Sigmoid colon (tissue), 7 donors: ENCODE measurements around the gene CDPF1. TPM values are rescaled to one million over a fixed set of nuclear protein-coding genes. Genes with fewer than 3 reads are reported as not detected.

Experiments
- DNase-seq: peaks from one replicate; pipeline ENCODE4 v3.0.0-alpha.2; 2019
- H3K27ac ChIP-seq, 4 donors: fragments of 200-600 bp; sonication (generic); one replicate each; pipeline ENCODE4 v1.5.1; 2016 to 2019; ENCODE audit warnings: mild to moderate bottlenecking in 1 of 4
- H3K27me3 ChIP-seq, 3 donors: fragments of 200-600 bp; sonication (generic); one replicate each; pipeline ENCODE4 v1.5.1; 2019; ENCODE audit warnings: mild to moderate bottlenecking in 1 of 3
- H3K36me3 ChIP-seq, 4 donors: fragments of 200-600 bp; sonication (generic); one replicate each; pipeline ENCODE4 v1.5.1; 2016 to 2019
- H3K4me1 ChIP-seq, 4 donors: fragments of 200-600 bp; sonication (generic); one replicate each; pipeline ENCODE4 v1.5.1; 2017 to 2019
- H3K4me3 ChIP-seq, 4 donors: fragments of 200-600 bp; sonication (generic); one replicate each; pipeline ENCODE4 v1.5.1; 2017 to 2019; ENCODE audit warnings: mild to moderate bottlenecking in 2 of 4, moderate library complexity in 1 of 4
- H3K9me3 ChIP-seq, 4 donors: fragments of 200-600 bp in 3 of 4; sonication (generic) in 3 of 4; one replicate each; pipeline versions ENCODE4 v1.5.1 to v1.6.1; 2013 to 2019
- EP300 ChIP-seq, 4 donors: sonication (generic); formaldehyde crosslinking; IDR thresholded peaks; one replicate each; pipeline ENCODE4 v1.6.1; 2017; ENCODE audit warnings: antibody characterized with exemption in 4 of 4
- POLR2A ChIP-seq, 2 donors: fragments of 450-650 bp; IDR thresholded peaks; one replicate each; pipeline ENCODE4 v1.6.1; 2016; ENCODE audit warnings: antibody characterized with exemption in 2 of 2, mild to moderate bottlenecking in 2 of 2, moderate library complexity in 2 of 2
- POLR2AphosphoS5 ChIP-seq, 4 donors: sonication (generic); formaldehyde crosslinking; IDR thresholded peaks; one replicate each; pipeline ENCODE4 v1.6.1; 2017; ENCODE audit warnings: antibody characterized with exemption in 4 of 4
- WGBS, 2 donors: extraction: QIAGEN DNeasy Blood & Tissue Kit; methylation state at CpG; one replicate each; pipeline ENCODE4 v1.1.7; 2013; 5-methylcytosine and 5-hydroxymethylcytosine counted together
- intact Hi-C: fragments of 100-400 bp; cut with DNase I; formaldehyde crosslinking; loops from one replicate; pipeline ENCODE4 v1.15.1; 2023
- polyA plus RNA-seq, 3 donors: library from polyadenylated mRNA; stranded (reverse); fragments of 200-250 nt; gene quantifications; one replicate each; pipeline ENCODE4 v1.2.3, GENCODE V29; 2013
- total RNA-seq, 4 donors: library from RNA; depleted of rRNA; stranded (reverse); fragments of >200 nt; gene quantifications; one replicate each; pipeline ENCODE4 v1.1.0, GENCODE V29; 2016
- TF ChIP-seq, protein P1 (sequence below), 4 experiments: fragments of 450-650 bp in 3 of 4; fragments of 200-600 bp in 1 of 4; IDR thresholded peaks; one replicate each; pipeline ENCODE4 v1.5.1; 2016 to 2019; ENCODE audit warnings: antibody characterized with exemption in 4 of 4, mild to moderate bottlenecking in 3 of 4, moderate library complexity in 2 of 4
- donor health status: healthy with polysubstance abuse.
- donor health status: Bipolar disorder and iron deficiency.
- donor health status: healthy.

The CDPF1 gene
- total and polyA plus RNA-seq, 7 donors: 7.9 to 18.9 (median 15.8) TPM

DNA sequence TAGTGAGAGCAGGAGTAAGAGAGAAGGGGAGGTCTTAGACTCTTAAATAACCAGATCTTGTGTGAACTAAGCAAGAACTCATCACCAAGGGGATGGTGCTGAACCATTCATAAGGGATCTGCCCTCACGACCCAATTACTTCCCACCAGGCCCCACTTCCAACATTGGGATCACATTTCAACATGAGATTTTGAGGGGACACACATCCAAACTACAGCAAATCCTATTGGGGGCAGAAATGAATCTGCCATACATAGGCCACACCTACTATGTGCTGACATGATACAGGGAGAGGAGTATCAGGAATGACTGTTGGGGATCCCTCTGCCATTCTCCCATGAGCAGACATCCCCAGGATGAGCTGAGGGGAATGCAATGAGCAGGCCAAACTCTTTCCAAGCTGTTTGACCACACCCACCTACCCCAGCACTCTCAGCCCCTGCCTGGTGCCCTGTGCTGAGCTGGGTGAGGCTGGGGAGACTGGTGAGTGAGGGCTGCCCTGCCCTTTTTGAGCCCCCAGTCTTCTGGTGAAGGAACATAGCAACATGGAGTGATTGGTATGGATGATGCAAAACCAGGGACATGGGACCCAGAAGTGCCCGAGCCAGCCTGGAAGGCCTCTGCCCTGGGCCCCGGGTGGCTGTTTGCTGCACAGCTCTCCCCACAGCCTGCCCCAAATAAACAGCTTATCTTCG, 45.3 kb upstream of the CDPF1 start:
- Histone ChIP-seq H3K4me1 (peaks cover 0 to 19% (median 16%) of the 10 kb centered on the region in 4 donors), H3K27ac (peak overlapping the region; percentile 89 to 96 (median 94)), H3K27me3 (no peaks in the 10 kb centered on the region), H3K4me3 (peak overlapping the region in 3 of 4 donors; percentile 50 to 62 (median 61)), H3K9me3 (peaks cover 0 to 3% (median 0%) of the 10 kb centered on the region in 4 donors), H3K36me3 (peaks cover 10 to 33% (median 15%) of the 10 kb centered on the region in 4 donors)
- intact Hi-C loops: loop anchor here (2.0 to 5.0 kb wide), 3 partner anchors 27 to 298 kb away; partner anchors contain the start of genes PPARA and TTC38
- WGBS, 2 donors: 42 to 75% methylated on average over 4 of the region's 4 CpGs
- no peak for TF ChIP-seq POLR2A (IDR thresholded peaks at IDR 0.05)
- TF ChIP-seq, protein P1, sequence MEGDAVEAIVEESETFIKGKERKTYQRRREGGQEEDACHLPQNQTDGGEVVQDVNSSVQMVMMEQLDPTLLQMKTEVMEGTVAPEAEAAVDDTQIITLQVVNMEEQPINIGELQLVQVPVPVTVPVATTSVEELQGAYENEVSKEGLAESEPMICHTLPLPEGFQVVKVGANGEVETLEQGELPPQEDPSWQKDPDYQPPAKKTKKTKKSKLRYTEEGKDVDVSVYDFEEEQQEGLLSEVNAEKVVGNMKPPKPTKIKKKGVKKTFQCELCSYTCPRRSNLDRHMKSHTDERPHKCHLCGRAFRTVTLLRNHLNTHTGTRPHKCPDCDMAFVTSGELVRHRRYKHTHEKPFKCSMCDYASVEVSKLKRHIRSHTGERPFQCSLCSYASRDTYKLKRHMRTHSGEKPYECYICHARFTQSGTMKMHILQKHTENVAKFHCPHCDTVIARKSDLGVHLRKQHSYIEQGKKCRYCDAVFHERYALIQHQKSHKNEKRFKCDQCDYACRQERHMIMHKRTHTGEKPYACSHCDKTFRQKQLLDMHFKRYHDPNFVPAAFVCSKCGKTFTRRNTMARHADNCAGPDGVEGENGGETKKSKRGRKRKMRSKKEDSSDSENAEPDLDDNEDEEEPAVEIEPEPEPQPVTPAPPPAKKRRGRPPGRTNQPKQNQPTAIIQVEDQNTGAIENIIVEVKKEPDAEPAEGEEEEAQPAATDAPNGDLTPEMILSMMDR (IDR thresholded peaks at IDR 0.05): no peak
- TF ChIP-seq EP300 (IDR thresholded peaks at IDR 0.05): no peak
- no peak for TF ChIP-seq POLR2AphosphoS5 (IDR thresholded peaks at IDR 0.05)
- no peak for DNase-seq

DNA sequence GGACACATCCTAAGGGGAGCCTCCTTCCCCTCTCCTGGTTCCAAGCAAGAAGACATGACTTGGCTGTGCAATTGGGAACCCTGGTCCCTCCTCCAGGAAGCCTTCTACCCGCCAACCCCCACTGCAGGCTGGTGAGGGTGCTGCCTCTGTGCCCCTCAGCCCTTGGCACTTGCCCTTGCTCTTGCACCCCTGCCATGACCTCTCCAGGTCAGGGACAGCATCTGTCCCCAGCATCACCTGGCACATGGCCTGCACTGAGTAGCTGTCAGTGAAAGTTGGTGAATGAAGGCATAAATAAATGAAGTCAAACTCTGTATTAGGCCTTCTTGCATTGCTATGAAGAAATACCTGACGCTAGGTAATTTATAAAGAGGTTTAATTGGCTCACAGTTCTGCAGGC, 44.7 kb upstream of the CDPF1 start:
- no peak for TF ChIP-seq POLR2A (IDR thresholded peaks at IDR 0.05)
- TF ChIP-seq EP300 (IDR thresholded peaks at IDR 0.05): no peak
- TF ChIP-seq, protein P1 (IDR thresholded peaks at IDR 0.05): no peak
- TF ChIP-seq POLR2AphosphoS5 (IDR thresholded peaks at IDR 0.05): no peak
- no peak overlapping the region for H3K4me3 ChIP-seq
- DNase-seq: no peak
- intact Hi-C loops: loop anchor here (2.0 to 5.0 kb wide), 3 partner anchors 26 to 297 kb away; partner anchors contain the start of genes PPARA and TTC38
- peaks cover 0 to 19% (median 16%) of the 10 kb centered on the region in 4 donors for H3K4me1 ChIP-seq
- H3K27me3 ChIP-seq: no peaks in the 10 kb centered on the region
- H3K27ac ChIP-seq: no peak overlapping the region
- 89 to 93% methylated on average over 2 of the region's 2 CpGs for WGBS, 2 donors
- H3K9me3 ChIP-seq: peaks cover 0 to 3% (median 0%) of the 10 kb centered on the region in 4 donors
- peaks cover 10 to 39% (median 15%) of the 10 kb centered on the region in 4 donors for H3K36me3 ChIP-seq

DNA sequence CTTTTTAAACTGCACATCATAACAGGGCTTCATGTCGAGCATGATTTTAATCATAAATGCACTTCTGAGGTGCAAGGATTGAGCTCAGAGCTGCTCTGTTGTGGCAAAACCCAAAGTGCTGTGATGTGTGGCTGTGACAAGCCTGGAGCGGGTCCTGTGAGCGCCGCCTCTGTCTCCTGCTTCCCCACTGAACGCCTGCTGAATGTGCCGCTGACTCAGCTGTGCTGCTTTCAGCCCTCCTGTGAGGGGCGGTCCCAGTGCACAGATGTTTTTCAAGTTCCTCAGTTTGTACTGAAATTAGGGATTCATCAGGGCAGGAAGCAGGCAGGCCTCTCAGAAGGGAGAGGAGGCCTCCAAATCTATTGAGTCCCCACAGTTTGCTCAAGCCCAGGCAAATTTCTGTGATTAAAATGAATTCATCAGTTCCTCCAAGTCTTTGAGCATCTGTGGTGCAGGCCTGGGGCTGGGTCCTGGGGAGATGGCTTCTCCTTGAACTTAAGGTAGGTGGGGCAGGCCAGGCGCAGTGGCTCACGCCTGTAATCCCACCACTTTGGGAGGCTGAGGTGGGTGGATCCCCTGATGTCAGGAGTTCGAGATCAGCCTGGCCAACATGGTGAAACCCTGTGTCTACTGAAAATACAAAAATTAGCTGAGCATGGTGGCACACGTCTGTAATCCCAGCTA, 43.6 kb upstream of the CDPF1 start:
- peak; percentile 82 for DNase-seq
- Histone ChIP-seq H3K27ac (peak overlapping the region in 2 of 4 donors; percentile 27 to 32), H3K27me3 (no peaks in the 10 kb centered on the region), H3K9me3 (peaks cover 0 to 3% (median 0%) of the 10 kb centered on the region in 4 donors), H3K4me1 (peaks cover 0 to 19% (median 16%) of the 10 kb centered on the region in 4 donors), H3K36me3 (peaks cover 10 to 48% (median 19%) of the 10 kb centered on the region in 4 donors), H3K4me3 (no peak overlapping the region)
- WGBS, 2 donors: 71 to 86% methylated on average over 11 of the region's 11 CpGs
- TF ChIP-seq POLR2A (IDR thresholded peaks at IDR 0.05) (no peak), POLR2AphosphoS5 (IDR thresholded peaks at IDR 0.05) (peak in 2 of 4 donors; percentile 8 to 39), EP300 (IDR thresholded peaks at IDR 0.05) (no peak)
- TF ChIP-seq, protein P1 (IDR thresholded peaks at IDR 0.05): no peak
- intact Hi-C loops: loop anchor here (2.0 kb wide), 1 partner anchor 25 kb away; the partner anchor contains the start of gene TTC38

DNA sequence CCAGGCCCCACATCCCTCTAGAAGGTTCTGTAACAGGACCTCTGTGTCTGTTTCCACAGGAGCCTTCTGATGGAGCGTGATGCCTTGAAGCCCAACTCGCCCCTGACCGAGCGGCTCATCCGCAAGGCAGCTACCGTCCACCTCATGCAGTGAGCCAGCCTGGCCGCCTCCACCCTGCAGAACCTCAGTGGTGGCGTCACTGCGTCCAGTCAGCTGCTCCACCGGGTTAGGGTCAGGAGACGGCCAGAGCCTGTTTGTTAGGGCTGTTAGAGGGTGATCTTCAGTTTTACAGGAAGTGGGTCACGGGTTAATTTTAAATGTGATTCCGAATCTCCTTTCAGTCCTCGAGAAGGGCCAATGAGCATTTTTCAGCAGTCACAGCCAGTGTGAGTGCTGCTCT, 42.6 kb upstream of the CDPF1 start:
- Histone ChIP-seq H3K4me1 (peaks cover 0 to 19% (median 16%) of the 10 kb centered on the region in 4 donors), H3K9me3 (peaks cover 0 to 3% (median 0%) of the 10 kb centered on the region in 4 donors), H3K4me3 (no peak overlapping the region), H3K27ac (peak overlapping the region in 1 of 4 donors; percentile 32), H3K27me3 (no peaks in the 10 kb centered on the region), H3K36me3 (peaks cover 10 to 55% (median 19%) of the 10 kb centered on the region in 4 donors)
- intact Hi-C loops: no loop called here
- WGBS, 2 donors: 91% methylated on average over 14 of the region's 14 CpGs
- no peak for DNase-seq
- no peak for TF ChIP-seq EP300 (IDR thresholded peaks at IDR 0.05)

DNA sequence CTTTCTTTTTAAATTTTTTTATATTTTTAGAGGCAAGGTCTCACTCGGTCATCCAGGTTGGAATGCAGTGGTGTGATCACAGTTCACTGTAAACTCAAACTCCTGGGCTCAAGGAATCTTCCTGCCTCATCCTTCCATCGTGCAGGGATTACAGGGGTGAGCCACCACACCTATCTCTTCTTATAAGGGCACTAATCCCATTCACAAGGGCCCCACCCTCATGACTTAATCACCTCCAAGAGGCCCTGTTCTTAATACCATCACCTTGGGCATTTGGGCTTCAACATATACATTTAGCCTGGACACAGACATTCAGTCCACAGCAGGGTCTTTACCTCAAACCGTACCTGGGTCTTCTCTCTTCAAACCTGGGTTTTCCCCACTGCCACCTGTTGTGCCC, 42.1 kb upstream of the CDPF1 start:
- no peak for DNase-seq
- Histone ChIP-seq H3K4me3 (no peak overlapping the region), H3K4me1 (peaks cover 0 to 16% (median 12%) of the 10 kb centered on the region in 4 donors), H3K36me3 (peaks cover 10 to 57% (median 22%) of the 10 kb centered on the region in 4 donors), H3K27me3 (no peaks in the 10 kb centered on the region), H3K9me3 (peaks cover 0 to 3% (median 0%) of the 10 kb centered on the region in 4 donors), H3K27ac (no peak overlapping the region)
- TF ChIP-seq EP300 (IDR thresholded peaks at IDR 0.05) (no peak), POLR2A (IDR thresholded peaks at IDR 0.05) (no peak), POLR2AphosphoS5 (IDR thresholded peaks at IDR 0.05) (no peak)
- TF ChIP-seq, protein P1 (IDR thresholded peaks at IDR 0.05): no peak
- intact Hi-C loops: no loop called here
- WGBS, 2 donors: 94% methylated on average over 3 of the region's 3 CpGs
